ENCODE measurements around the gene DOK5.
"Not testable (repeated sequence)": the region's sequence is repeated elsewhere in the genome, so short reads cannot be mapped to it uniquely, and the experiment has no call there.

The DOK5 gene

DNA sequence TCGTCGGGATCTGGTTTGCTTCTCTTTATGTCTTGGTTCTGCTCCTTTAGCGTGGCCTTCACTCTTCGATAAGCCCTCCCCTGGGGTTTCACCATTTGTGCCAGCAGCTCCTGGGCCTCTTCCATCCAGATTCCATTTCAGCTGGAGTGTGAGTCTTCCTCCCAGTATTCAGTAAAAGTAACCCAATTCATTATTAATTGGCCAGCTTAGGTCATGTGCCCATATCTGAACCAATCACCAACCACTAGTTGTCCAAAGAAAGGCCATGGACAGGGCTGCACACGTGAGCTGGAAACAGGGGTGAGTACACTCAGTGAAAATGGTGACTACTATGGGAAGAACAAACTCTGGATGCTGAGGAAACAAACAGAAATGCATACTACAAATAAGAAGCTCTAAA lies 2.8 kb upstream of the DOK5 start:
- DNase-seq = no peak

DNA sequence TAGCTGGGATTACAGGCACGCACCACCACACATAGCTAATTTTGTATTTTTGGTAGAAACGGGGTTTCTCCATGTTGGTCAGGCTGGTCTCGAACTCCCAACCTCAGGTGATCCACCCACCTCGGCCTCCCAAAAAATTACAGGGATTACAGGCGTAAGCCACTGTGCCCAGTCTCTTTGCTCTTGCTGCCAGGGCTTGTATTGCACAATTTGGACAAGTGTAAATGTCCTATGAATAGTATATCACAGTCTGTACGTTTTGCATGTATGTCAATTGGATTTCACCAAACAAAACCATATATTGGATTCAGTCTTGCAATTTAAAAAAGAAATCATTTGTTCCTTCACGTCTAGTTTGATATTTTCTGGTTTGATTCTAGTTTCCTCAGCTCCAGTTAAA lies 2.1 kb upstream of the DOK5 start:
- no peak for DNase-seq

DNA sequence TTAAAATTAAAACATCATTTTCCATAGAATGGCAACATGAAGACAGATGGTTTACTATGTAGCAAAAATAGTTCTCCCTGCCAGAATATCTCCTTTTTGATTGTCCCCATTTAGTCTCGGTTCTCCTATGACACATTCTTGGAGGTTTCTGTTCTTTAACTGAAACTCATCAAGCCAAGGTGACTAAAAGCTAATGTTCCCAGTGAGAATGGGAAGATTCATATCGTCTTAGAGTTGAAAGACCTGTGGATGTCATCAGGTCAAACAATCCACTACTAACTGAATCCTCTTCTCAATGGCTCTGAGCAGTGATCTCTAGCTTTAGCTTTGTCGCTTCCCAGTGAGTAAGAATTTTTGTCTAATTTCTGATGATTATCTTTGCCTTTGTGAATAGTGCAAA lies 1.3 kb upstream of the DOK5 start:
- DNase-seq = no peak

DNA sequence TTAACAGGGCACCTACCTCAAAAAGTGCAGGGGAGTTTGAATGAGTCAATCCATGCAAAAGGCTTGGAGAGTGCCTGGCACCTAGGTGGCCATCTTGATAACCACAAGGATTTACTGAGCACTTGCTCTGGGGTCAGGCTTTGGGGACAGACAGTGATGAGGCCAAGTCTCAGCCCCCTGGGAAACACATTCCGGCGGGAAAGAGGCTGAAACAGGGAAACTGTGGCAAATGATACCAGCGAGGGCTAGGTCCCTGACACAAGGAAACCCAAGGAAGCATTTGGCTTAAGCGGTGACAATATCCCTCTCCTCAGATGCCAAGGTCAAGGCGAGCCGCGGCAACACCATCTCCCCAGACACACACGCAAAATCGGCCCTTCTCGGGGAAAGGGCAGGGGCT lies 527 bp upstream of the DOK5 start:
- no peak for DNase-seq

DNA sequence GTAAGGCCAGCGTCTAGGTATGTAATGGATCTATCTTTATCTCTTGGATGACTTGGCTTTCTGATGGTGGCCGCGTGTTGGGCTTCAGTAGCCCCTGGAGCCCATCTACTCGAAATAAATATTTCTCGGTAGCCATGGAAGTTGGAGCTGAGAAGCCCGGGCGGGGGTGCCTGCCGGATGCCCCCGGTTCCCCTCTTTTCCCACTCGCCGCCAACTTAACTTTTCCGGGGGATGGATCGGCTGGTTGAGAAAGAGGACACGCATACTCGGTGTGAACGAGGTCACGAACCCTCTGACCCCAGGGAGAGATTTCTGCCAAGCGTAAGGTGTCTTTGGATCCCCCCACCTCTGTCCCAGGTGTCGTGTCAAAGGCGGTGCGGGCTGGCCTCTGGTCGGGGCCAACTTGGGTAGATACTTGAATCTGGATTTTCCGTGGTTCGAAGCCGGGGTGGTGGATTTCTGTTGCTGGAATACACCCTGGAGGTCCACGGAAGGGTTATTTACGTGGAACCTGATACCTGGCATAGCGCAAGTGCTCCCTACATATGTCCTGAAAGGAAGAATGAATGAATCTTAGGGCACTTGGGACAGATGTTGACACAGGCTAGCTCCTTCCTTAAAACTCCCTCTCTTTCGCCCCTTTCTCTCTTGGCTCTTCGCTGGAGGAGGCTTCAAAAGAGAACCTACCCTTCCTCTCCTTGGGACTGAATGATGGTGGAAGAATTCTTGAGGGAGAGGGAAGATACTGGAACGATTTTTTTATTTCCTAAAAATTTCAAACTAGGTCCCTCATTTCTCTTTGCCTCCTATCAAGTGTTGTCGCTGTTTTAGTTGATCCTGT lies 996 bp downstream of the DOK5 start:
- DNase-seq = no peak

DNA sequence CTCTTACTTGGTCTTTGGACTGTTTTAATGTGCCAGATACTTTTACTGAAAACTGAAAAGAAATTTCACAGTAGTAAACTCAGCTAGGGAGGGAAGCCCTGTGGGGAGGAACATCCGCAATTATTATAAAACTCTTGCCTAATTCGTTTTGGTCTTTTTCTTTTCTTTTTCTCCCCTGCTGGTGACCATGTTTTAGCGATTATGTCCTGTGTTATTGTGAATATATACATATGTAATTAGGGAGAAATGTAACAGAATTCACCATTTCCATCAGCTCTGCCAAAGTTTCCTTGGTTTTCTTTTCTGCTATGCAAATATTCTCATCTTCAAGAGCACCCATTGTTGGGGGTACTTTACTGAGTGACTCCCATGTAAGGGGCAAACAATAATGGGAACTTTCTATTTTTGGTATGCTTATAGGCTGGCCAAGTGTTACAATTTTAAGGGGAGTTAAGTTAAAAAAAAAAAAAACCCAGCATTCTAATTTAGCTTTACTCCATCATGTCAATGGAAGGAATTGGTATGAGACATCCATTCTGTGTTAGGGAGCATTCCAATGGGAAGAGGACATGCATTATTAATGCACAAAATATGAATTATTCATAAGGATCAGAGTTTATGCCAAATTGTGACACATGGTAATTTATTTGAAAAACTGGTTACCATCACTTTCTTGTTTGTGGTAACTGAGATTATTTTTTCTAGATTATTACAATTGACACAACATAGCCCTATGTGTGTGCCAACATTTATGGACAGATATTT lies 2.0 kb downstream of the DOK5 start:
- no peak for DNase-seq

DNA sequence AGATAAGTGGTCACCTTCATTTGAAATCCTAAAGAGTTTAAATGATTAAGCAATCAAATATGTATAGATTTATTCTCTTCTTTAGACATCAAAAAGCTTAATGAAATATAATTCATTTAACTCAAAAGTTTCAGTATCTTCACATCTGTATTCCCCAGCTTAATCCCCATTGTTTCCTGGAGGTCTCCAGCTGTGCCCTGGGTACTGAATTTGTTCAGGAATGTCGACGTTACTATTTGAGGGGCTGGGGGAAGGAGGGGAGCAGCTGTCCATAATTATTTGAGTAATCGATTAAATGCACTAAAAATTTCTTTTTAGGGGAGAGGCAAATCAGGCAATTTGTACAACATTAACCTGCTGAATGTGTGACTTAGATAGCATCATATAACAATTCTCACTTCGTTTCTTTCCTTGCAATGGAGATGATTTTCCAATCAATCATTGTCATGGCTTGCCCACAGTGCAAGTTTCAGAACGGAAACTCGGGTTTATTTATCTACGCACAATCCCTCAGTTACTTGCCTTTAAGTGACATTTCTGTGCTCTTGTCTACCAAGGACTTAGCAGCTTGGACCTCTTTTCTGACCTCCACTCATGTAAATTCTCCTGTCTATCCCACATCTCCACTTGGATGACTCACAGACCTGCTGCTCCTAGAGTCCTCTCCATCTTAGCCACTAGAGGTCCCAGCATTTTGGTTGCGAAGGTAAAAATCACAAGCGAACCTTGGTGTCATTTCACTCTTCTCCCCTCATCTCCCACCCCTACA lies 3.9 kb downstream of the DOK5 start:
- no peak for DNase-seq

DNA sequence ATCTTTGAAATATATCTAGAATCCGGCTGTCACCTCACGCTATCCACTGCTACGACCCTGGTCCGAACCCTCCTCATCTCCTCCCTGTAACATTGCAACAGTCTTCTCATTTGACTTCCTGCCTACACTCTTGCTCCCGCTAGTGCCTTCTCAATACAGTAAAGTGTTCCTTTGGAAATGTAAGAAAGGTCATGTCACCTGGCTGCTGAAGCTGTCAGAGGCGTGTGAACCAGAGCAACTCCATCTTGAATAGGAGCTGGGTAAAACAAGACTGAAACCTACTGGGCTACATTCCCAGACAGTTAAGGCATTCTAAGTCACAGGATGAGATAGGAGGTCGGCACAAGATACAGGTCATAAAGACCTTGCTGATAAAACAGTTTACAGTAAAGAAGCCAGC lies 4.5 kb downstream of the DOK5 start:
- DNase-seq = not testable (repeated sequence)

DNA sequence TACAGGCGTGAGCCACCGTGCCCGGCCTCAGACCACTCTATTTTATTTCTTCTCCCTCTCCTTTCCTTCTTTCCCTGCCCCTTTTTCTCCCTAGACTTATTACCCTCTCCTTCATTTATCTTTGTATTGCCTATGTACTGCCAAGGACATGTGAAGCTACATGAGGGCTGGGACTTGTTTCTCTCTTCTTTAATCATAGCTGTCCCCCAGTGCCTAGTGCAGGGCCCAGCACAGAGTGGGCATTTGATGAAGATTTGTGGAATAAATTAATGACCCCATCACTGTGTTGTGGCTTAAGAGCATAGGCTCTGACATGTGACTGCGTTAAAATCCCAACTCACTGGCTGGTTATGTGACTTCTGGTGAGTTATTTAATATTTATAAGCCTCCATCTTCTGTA lies 6.0 kb downstream of the DOK5 start:
- DNase-seq = no peak

DNA sequence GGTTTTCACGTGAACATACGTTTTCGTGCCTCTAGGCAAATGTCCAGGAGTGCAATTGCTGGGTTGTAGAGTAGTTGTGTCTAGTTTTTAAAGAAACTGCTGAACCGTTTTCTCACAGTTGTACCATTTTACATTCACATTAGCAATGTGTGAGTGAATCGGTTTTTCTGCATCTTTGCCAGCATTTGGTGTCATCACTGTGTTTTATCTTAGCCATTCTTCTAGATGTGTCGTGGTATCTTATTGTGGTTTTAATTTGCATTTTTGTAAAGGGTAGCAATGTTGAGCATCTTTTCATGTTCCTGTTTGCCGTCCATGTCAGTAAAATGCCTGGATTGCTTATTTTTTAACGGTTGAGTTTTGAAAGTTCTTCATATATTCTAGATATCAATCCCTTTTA lies 10.2 kb downstream of the DOK5 start:
- DNase-seq = no peak

DNA sequence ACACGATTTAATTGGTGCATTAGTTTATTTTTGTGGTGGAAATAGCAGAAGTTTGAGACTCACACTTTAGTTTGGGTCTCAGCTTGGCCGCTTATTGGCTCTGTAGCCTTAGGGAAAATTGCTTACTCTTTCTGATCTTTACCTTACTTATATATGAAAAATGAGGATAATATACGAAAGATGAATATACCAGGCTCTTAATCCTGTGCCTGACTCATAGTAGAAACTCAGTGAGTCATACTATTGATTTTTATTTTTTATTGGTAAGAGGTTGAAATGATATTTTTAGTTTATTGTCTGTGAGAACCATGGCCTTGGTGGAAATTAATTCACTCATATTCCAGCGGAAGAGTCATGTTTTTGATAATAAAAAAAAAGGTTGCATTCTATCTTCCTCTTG lies 11.2 kb downstream of the DOK5 start:
- no peak for DNase-seq

DNA sequence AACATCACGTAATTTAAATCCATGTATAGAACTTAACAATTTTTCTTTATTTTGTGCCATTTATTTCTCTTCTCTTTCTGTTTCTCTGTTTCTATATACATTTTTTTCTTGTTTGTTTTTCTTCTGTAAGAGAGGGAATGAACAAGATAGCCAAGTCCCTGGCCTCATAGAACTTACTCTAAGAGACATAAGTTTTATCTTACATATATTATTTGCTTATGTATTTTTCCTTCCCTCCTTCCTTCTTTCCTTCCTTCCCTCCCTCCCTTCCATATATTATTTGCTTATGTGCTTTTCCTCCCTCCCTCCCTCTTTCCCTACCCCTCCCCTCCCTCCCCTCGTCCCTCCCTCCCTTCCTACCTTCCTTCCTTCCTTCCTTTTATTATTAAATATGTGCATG lies 13.0 kb downstream of the DOK5 start:
- no peak for DNase-seq

DNA sequence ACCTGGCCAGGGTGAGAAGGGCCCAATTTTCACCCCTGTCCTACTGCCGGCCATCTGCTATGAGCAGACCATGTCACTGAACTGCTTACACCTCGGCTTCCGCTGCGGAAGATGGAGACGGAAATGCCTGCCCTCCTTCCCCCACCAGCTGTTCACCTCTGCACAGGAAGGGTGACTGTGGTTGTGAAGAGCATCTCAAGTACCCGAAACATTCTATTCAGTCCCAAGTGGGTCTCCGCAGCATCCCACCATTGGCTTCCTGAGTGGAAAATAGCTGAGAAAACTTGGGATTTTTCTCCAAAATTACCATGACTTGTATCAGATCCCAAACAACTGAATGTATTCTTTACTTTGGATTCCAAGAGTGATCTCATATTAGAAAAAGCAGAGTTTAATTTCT lies 16.1 kb downstream of the DOK5 start:
- no peak for DNase-seq

DNA sequence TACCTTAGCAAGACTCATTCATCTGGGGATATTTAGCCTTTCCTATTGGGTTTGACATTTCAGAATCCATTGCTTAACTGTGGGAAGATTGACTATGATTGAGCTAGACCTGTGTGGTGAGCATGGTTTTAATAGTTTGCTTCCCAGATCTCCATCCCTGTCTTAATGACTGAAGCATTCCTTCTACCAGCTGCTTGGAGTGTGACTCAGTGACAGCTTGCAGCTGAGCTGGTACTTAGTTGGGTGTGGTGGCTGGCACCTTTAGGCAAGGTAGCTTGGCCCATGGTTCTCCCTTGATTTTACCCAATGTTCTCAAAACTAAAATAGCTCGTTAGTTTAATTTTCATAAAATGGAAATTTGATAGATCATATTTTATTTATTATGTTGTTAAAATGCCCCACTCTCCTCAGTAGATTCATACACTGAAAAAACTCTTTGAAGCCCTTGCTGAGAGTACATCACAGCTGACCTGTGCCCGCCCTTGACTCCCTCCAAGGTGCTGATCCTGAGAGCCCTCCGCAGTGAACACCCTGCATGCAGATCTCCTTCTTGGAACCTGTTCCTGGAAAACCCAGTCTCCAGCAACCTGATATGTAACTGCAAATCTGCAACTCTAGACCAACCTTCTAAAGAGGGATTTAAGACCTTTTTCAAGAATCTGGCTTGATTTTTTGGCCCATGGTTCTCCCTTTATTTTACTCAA lies 19.1 kb downstream of the DOK5 start:
- DNase-seq = no peak

DNA sequence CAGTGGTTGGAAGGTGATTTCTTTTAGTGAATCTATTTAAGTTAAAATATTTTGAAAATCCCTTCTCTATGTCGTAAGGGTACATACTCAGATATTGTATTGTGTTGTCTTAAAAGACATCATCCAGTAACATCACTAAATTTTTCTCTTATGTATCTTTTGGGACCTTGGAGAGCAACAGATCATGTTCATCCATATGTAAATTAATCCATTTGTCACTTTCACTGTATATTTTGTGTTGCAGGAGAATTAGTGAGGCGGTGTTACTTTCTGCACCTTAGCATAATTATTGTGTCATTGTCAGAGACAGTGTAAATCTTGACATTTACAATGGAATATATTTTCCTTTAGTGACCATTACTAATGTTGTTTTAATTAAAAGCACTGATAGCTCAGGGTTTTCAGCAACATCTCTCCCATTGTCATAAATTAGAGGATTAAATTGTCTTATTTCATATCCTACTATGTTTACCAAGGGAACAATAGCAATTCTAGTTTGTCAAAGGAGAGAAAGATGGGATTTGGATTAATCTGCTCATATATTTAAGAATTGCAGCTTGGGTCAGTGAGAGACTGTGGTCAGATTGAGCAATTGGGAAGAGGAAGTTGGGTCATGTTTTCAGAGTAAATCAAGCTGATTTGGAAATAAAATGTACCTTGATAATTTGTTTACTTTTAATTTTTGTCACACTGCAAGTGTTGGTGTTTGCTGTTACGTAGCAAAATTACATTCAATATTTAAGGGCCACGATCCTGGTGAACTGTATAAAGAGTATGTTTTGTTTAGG lies 22.7 kb downstream of the DOK5 start:
- DNase-seq = no peak

DNA sequence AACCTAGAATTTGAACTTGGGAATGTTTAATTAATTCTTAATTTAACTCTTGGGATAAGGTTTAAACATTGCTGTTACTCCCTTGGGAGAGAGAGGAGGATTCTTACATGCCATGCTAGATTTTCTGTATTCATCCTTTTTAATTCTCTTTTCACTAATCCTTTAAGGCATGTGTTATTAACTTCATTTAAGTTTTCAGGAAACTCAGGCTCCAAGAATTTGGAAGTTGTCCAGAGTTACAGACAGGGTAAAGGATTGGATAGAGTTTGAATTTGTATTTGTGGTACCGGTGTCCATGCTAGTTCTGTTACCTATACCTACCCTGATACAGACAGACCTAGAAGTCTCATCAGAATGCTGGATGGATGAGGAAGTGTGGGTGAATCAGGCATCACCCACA lies 23.7 kb downstream of the DOK5 start:
- DNase-seq = no peak

DNA sequence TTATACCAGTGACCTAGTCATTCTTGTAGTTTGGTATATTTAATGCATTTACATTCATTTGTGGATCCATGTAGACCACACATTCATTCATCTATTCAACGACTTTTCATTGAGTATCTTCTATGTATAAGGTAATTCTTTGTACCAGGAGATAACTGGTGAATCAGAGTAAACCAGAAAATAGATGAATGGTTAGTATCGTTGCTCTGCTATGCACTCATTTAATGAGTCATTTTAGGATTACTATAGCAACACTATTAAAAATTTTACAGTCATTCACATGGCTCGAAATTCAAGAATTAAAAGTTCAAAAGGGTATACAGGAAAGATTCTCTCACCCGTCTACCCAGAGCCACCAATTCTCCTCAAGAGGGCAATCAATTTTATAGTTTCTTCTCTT lies 26.8 kb downstream of the DOK5 start:
- no peak for DNase-seq

DNA sequence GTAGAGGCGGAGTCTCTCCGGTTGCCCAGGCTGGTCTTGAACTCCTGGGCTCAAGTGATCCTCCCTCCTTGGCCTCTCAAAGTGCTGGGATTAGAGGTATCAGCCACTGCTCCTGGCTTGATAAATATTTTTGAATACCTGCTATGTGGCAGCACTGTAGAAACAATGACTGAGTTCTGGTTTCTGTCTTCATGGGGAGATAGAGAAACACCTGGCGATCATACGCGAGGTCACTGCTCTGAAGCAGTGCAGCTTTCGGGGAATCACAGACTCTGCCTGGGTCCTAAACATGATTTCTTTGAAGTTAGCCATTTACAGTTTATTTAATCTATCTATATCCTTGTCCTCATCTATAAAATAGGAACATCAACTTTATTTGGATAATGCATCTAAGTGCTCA lies 31.2 kb downstream of the DOK5 start:
- no peak for DNase-seq

DNA sequence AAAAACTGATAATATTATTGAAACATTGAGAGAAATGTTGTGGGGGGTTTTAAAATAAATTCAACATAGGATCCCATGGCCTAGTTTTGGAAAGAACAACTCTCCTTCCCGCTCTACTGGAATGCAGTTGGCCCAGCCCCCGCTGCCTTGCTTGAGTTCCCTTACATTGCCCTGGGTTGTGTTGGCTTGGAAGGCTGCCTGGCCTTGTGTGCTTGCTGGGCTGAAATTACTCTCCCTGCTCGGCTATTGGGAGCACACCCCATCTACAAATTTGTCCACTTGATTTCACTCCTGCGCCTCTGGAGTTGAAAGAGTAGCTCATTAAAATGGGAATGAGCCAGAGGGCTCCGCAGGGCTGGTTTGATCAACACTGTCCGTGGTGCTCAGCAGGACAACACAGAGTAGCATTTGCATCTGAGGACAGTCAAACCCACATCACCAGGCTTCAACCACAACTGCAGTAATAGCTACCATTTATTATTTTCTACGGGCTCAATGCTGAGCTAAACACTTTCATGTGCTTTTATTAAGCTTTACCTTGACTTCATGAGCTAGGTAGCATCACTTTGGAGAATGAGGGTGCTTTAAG lies 35.2 kb downstream of the DOK5 start:
- DNase-seq = no peak

DNA sequence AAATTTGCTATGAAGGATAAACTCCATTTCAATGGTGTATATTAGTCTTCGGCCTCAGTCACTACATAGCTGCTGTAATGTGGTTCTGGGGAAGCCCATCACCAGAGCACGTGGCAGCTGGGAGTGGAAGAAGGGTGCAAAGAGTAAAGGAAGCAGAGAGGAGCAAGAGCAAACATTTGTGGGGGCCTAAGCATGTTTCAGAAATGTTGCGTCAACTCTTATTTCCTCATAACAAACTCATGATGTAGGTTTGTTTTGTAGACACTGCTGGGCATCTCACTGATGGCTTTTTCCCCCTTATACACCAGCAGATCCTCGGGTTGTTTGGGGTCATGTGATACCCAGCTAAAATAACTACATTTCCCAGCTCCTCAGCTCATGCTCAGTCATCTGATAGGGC lies 37.3 kb downstream of the DOK5 start:
- no peak for DNase-seq

DNA sequence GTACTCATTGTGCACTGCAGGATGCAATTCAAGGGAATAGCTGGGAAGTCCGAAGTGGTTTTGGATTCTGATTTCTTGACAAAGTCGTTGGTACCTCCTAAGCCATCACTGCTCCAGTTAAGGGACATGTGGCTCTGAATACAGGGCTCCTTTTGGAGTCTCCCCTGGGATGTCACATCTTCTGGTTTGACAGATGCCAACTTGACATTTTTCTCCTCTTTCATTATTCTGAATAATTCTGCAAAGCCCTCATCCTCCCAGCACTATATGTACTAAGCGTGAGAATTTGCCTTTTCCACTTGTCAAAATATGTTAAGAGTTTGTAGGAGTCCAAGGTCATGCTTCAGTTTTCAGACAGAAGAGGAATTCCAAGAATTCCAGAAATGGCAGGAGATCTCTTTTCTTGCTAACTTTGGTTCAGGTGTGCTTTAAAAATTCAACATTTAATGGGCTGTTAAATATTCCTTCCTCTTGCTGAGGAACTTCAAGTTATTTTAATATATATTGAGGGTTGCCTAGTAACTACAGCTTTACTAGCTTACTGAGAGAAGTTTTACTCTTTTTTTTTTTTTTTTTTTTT lies 38.7 kb downstream of the DOK5 start:
- DNase-seq = no peak

Measured in kidney glomerular epithelial cell (primary cell).